OCI-LY7 (cell line): ENCODE measurements around the gene RPL18. TPM values are rescaled to one million over a fixed set of nuclear protein-coding genes. Genes with fewer than 3 reads are reported as not detected.

ENCODE experiments used
- BruUV-seq: library from RNA; stranded (reverse); fragments of 400-500 nt; replicated peaks from 2 replicates; lab custom pipeline; 2021; lab: Mats Ljungman, UMichigan
- CTCF ChIA-PET: fragments of 300-600 bp; sonication (Branson Sonifier 250); formaldehyde crosslinking; loops from one replicate; lab custom pipeline; 2022; ENCODE audit warnings: antibody characterized with exemption; ENCODE audit not compliant: unreplicated experiment; lab: Charles Lee
- POLR2A ChIA-PET: fragments of 300-600 bp; sonication (Branson Sonifier 250); formaldehyde crosslinking; loops from one replicate; lab custom pipeline; 2022; ENCODE audit warnings: antibody characterized with exemption; lab: Charles Lee
- DNase-seq: peaks from one replicate; pipeline ENCODE4 v3.0.0-alpha.2; 2015; ENCODE audit warnings: low spot score
- H2AFZ ChIP-seq: fragments of 200-600 bp; sonication (generic), shearing (Covaris generic); 2 replicates; pipeline ENCODE4 v1.6.1; 2014; ENCODE audit warnings: mild to moderate bottlenecking, antibody characterized with exemption, low read length, moderate library complexity
- H3K27ac ChIP-seq: fragments of 200-600 bp; sonication (generic); 2 replicates; pipeline ENCODE4 v1.5.1; 2014; ENCODE audit warnings: mixed run types, low read depth, mild to moderate bottlenecking, moderate library complexity, low read length, inconsistent platforms; ENCODE audit not compliant: poor library complexity, severe bottlenecking
- H3K36me3 ChIP-seq: fragments of 200-600 bp; sonication (generic); 2 replicates; pipeline ENCODE4 v1.6.1; 2014; ENCODE audit warnings: mild to moderate bottlenecking, antibody characterized with exemption, low read length, moderate library complexity, mixed read lengths; ENCODE audit not compliant: insufficient read depth
- H3K4me1 ChIP-seq: fragments of 200-600 bp; sonication (generic); 2 replicates; pipeline ENCODE4 v1.5.1; 2014; ENCODE audit warnings: mild to moderate bottlenecking, low read length; ENCODE audit not compliant: insufficient read depth, poor library complexity, severe bottlenecking
- H3K4me2 ChIP-seq: fragments of 200-600 bp; sonication (generic); 2 replicates; pipeline ENCODE4 v1.6.1; 2014; ENCODE audit warnings: mild to moderate bottlenecking, low read length
- H3K4me3 ChIP-seq: fragments of 200-600 bp; sonication (generic); 2 replicates; pipeline ENCODE4 v1.5.1; 2014; ENCODE audit warnings: mild to moderate bottlenecking, low read depth, low read length; ENCODE audit not compliant: poor library complexity, severe bottlenecking
- H3K79me2 ChIP-seq: fragments of 200-600 bp; sonication (generic); 2 replicates; pipeline ENCODE4 v1.6.1; 2016; ENCODE audit warnings: low read depth, mild to moderate bottlenecking, low read length, moderate library complexity, mixed read lengths; ENCODE audit not compliant: insufficient read depth
- H3K9me2 ChIP-seq: fragments of 200-600 bp; sonication (generic); 2 replicates; pipeline ENCODE4 v1.6.1; 2016; ENCODE audit warnings: mild to moderate bottlenecking, low read length, mixed read lengths; ENCODE audit not compliant: insufficient read depth
- H3K9me3 ChIP-seq: fragments of 200-600 bp; sonication (generic); 2 replicates; pipeline ENCODE4 v1.6.1; 2014; ENCODE audit warnings: mild to moderate bottlenecking, mixed run types, low read length, mixed read lengths
- H4K20me1 ChIP-seq: fragments of 200-600 bp; sonication (generic); 2 replicates; pipeline ENCODE4 v1.6.1; 2014; ENCODE audit warnings: mild to moderate bottlenecking, antibody characterized with exemption, low read length, moderate library complexity, mixed read lengths; ENCODE audit not compliant: insufficient read depth
- EZH2phosphoT487 ChIP-seq: fragments of 200-600 bp; sonication (generic); IDR thresholded peaks from 2 replicates; pipeline ENCODE4 v1.6.1; 2018; ENCODE audit warnings: low read depth, borderline replicate concordance, mild to moderate bottlenecking, mixed run types, antibody characterized with exemption, low read length, moderate library complexity, mixed read lengths
- intact Hi-C: fragments of 100-400 bp; cut with micrococcal nuclease; formaldehyde crosslinking; loops from one replicate; pipeline ENCODE4 v1.10.0; 2022; ENCODE audit not compliant: unreplicated experiment
- total RNA-seq, 2 experiments: library from RNA; depleted of rRNA in 1 of 2; stranded (reverse); fragments of >200 nt in 1 of 2; shearing (Covaris generic) in 1 of 2; gene quantifications; 2 replicates each; pipeline ENCODE4 v1.2.3, GENCODE V29; 2014 to 2022
- TF ChIP-seq, protein P1 (sequence below): fragments of 200-600 bp; sonication (generic); conservative IDR thresholded peaks from 2 replicates; pipeline ENCODE4 v1.5.1; 2014; ENCODE audit warnings: mild to moderate bottlenecking, antibody characterized with exemption, low read length, moderate library complexity, mixed read lengths

Gene RPL18
- total RNA-seq, 2 experiments from 2014 or later: 1,333 to 5,064 TPM

DNA sequence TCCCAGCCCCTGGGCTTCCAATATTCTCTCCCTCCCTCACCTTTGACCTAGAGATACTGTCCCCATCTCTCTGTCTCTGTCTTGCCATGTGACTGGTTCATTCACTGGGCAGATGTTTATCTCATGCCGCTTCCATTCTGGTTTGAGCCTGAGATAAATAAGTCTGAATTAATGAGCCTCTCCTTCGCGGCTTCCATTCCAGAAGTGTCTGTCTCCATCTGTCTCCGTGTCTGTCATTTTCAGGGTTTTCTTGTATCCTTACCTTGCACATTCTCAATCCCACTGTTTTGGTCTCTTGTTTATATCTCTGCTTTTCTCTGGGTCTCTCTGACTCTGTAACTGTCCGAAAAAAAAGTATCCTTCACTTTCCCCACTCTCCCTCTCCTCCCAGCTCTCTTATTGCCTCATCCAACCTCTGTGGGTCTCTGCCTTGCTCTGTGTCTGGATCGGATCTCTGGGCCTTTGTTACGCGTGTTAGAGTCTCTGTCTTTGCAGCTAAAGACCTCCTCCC, 4.6 kb upstream of the RPL18 start:
- H3K79me2 ChIP-seq: peaks cover 17% of the 10 kb centered on the region
- H3K36me3 ChIP-seq: peaks cover 16% of the 10 kb centered on the region
- DNase-seq: no peak
- ChIA-PET CTCF (interaction anchor here (0.6 kb wide), 2 partner anchors 10 to 228 kb away, joined by 3 read pairs; no protein-coding TSS in a partner anchor), POLR2A (interaction anchor here (0.6 kb wide), 1 partner anchor 717 kb away, joined by 3 read pairs; no protein-coding TSS in a partner anchor)
- no TSS peak for BruUV-seq
- H3K4me2 ChIP-seq: peak overlapping the region; percentile 78
- no peaks in the 10 kb centered on the region for H3K9me2 ChIP-seq
- H3K4me3 ChIP-seq: peak overlapping the region; percentile 61
- no peaks in the 10 kb centered on the region for H3K9me3 ChIP-seq
- peak overlapping the region; percentile 39 for H3K27ac ChIP-seq
- intact Hi-C loops: no loop called here
- peaks cover 31% of the 10 kb centered on the region for H3K4me1 ChIP-seq
- peak overlapping the region; percentile 11; the same call in 1 of the 2 replicates for H2AFZ ChIP-seq
- H4K20me1 ChIP-seq: peaks cover under 1% of the 10 kb centered on the region; the same call in 1 of the 2 replicates
- TF ChIP-seq, protein P1, sequence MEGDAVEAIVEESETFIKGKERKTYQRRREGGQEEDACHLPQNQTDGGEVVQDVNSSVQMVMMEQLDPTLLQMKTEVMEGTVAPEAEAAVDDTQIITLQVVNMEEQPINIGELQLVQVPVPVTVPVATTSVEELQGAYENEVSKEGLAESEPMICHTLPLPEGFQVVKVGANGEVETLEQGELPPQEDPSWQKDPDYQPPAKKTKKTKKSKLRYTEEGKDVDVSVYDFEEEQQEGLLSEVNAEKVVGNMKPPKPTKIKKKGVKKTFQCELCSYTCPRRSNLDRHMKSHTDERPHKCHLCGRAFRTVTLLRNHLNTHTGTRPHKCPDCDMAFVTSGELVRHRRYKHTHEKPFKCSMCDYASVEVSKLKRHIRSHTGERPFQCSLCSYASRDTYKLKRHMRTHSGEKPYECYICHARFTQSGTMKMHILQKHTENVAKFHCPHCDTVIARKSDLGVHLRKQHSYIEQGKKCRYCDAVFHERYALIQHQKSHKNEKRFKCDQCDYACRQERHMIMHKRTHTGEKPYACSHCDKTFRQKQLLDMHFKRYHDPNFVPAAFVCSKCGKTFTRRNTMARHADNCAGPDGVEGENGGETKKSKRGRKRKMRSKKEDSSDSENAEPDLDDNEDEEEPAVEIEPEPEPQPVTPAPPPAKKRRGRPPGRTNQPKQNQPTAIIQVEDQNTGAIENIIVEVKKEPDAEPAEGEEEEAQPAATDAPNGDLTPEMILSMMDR: no peak
- TF ChIP-seq EZH2phosphoT487: no peak

DNA sequence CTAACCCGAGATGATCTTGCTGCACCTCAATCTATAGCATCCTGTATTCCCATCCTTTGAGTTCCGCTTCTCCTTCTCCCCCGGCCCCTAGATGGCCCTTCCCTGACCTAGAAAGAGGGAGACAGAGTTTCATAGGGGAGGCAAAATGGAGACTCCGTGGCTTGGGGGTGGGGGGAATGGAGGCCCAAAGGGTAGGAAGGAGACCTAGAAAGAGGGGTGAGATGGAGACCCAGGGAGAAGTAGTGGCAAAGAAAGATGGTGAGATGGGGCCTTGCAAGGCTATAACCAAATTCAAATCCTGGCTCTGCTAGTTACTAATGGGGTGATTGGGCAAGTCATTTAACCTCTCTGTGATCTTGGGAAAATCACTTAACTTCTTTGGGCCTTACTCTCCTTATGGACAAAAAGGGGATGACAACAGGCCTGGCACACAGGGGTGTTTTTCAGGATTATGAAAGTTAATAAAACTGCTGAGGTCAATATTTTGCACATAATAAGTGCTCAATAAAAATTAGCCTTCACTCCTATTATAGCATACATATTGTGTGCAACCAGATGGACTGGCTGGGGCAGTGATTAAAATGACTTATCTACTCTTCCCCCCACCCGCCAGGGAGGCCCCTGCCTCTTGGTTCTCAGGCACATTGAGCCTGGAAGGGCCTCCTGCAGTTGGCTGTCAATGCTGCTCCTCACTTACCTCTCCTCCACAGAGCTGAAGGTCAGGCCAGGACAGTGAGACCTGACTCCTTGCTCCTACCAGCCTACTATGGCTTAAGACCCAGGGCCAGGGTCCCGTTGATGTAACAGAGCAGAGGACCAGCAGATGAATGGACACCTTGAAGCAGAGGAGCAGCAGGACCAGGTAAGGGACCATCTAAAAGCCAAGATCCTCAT, 961 bp upstream of the RPL18 start:
- H4K20me1 ChIP-seq: peaks cover 27% of the 10 kb centered on the region
- ChIA-PET POLR2A (interaction anchor here (1.0 to 1.3 kb wide), 3 partner anchors 11 to 299 kb away, joined by 3 to 6 read pairs (median 5); no protein-coding TSS in a partner anchor), CTCF (no interaction called here)
- H3K9me2 ChIP-seq: no peaks in the 10 kb centered on the region
- H3K36me3 ChIP-seq: peaks cover 47% of the 10 kb centered on the region
- intact Hi-C loops: loop anchor here (1.0 kb wide), 2 partner anchors 17 to 94 kb away; partner anchors contain the start of gene DBP
- no peak for DNase-seq
- peak overlapping the region; percentile 88 for H3K4me3 ChIP-seq
- peak overlapping the region; percentile 87 for H3K4me2 ChIP-seq
- H3K9me3 ChIP-seq: no peaks in the 10 kb centered on the region
- peak overlapping the region; percentile 21; the same call in 1 of the 2 replicates for H2AFZ ChIP-seq
- TF ChIP-seq, protein P1: no peak; the same call in 1 of the 2 replicates
- no peak for TF ChIP-seq EZH2phosphoT487
- peaks cover 45% of the 10 kb centered on the region for H3K79me2 ChIP-seq
- peak overlapping the region; percentile 72 for H3K27ac ChIP-seq
- peaks cover 61% of the 10 kb centered on the region for H3K4me1 ChIP-seq
- BruUV-seq: TSS peak; percentile 85
